K562 (cell line): Measurements from ENCODE around the gene INMT. TPM values are rescaled to one million over a fixed set of nuclear protein-coding genes. Genes with fewer than 3 reads are reported as not detected.

Source experiments
- ATAC-seq: fragments of 200-7000 bp; cut with Tn5 transposase; 3 replicates; pipeline ENCODE4 v1.9.1; 2020; ENCODE audit warnings: moderate library complexity
- BruUV-seq: library from RNA; stranded (reverse); fragments of 400-500 nt; replicated peaks from 2 replicates; lab custom pipeline; 2021; lab: Mats Ljungman, UMichigan
- CTCF ChIA-PET: fragments of 300-600 bp; formaldehyde crosslinking; extraction: SDS; loops from one replicate; lab custom pipeline; 2021; ENCODE audit warnings: low intra/inter-chr PET ratio; lab: Yijun Ruan, JAX
- POLR2A ChIA-PET: fragments of 300-600, 350-650 bp; sonication (Branson Sonifier 250); formaldehyde crosslinking; extraction: SDS; loops from one replicate; lab custom pipeline; 2021; ENCODE audit warnings: antibody characterized with exemption, inconsistent platforms; lab: Yijun Ruan, JAX
- DNase-seq, 4 experiments: peaks; one replicate each; pipeline versions ENCODE4 v3.0.0 to v3.0.0-alpha.2; 2011 to 2018; ENCODE audit warnings: low spot score in 3 of 4, mixed read lengths in 3 of 4; ENCODE audit errors: extremely low read depth in 1 of 4
- FAIRE-seq: peaks from 2 replicates; lab custom pipeline; 2011; peaks lifted over from hg19 to GRCh38; lab: Jason Lieb, UNC
- H2AFZ ChIP-seq: 2 replicates; pipeline ENCODE4 v1.6.0; 2011; ENCODE audit warnings: low read depth, low read length, control low read depth, inconsistent platforms
- H3K27ac ChIP-seq: fragments of 200-600 bp; 3 replicates; pipeline ENCODE4 v1.8.0; 2011; ENCODE audit warnings: low read depth, mild to moderate bottlenecking, control low read depth, inconsistent platforms, low read length, moderate library complexity, mixed read lengths; ENCODE audit errors: extremely low read depth
- H3K27me3 ChIP-seq, 2 experiments: fragments of 300-600 bp in 1 of 2; 2 replicates in 1 of 2; 3 replicates in 1 of 2; pipeline versions ENCODE4 v1.6.0 to v1.8.0; 2011; ENCODE audit warnings: inconsistent platforms in 2 of 2, low read length in 2 of 2, mild to moderate bottlenecking in 1 of 2, mixed read lengths in 1 of 2, moderate library complexity in 1 of 2; ENCODE audit not compliant: control insufficient read depth in 2 of 2, insufficient read depth in 2 of 2
- H3K36me3 ChIP-seq: fragments of 300-600 bp; 3 replicates; pipeline ENCODE4 v1.8.0; 2011; ENCODE audit warnings: mild to moderate bottlenecking, low read length, inconsistent platforms; ENCODE audit not compliant: control insufficient read depth, insufficient read depth
- H3K4me1 ChIP-seq, 2 experiments: fragments of 200-600 bp in 1 of 2; replicated peaks in 1 of 2; 2 replicates in 1 of 2; 3 replicates in 1 of 2; pipeline versions ENCODE4 v1.5.1 to v1.8.0; 2011; ENCODE audit warnings: inconsistent platforms in 2 of 2, low read length in 2 of 2, mild to moderate bottlenecking in 1 of 2, mixed read lengths in 1 of 2, moderate library complexity in 1 of 2; ENCODE audit not compliant: control insufficient read depth in 2 of 2, insufficient read depth in 2 of 2
- H3K4me2 ChIP-seq: 2 replicates; pipeline ENCODE4 v1.6.1; 2011; ENCODE audit warnings: low read length, control low read depth, inconsistent platforms, mixed read lengths; ENCODE audit not compliant: insufficient read depth
- H3K4me3 ChIP-seq: fragments of 200-600 bp; sonication (generic), shearing (Covaris generic); 2 replicates; pipeline ENCODE4 v1.5.1; 2016; ENCODE audit warnings: control low read depth, inconsistent platforms
- H3K79me2 ChIP-seq: fragments of 200-600 bp; 3 replicates; pipeline ENCODE4 v1.8.0; 2011; ENCODE audit warnings: low read length, inconsistent platforms; ENCODE audit not compliant: control insufficient read depth, insufficient read depth
- H3K9ac ChIP-seq, 2 experiments: 2 replicates each; pipeline versions ENCODE4 v1.6.0 to v1.6.1; 2011; ENCODE audit warnings: low read depth in 2 of 2, low read length in 2 of 2, control low read depth in 1 of 2, inconsistent platforms in 1 of 2, mild to moderate bottlenecking in 1 of 2, mixed read lengths in 1 of 2; ENCODE audit not compliant: insufficient read depth in 1 of 2
- H3K9me1 ChIP-seq: one replicate; pipeline ENCODE4 v1.6.0; 2011; ENCODE audit warnings: inconsistent platforms, mild to moderate bottlenecking, low read length, moderate library complexity; ENCODE audit not compliant: control insufficient read depth, insufficient read depth
- H3K9me3 ChIP-seq: replicated peaks from 2 replicates; pipeline ENCODE4 v1.5.1; 2011; ENCODE audit warnings: low read depth, low read length, inconsistent platforms; ENCODE audit not compliant: control insufficient read depth, insufficient read depth
- H4K20me1 ChIP-seq: replicated peaks from 2 replicates; pipeline ENCODE4 v1.6.1; 2011; ENCODE audit warnings: low read length, inconsistent platforms, mixed read lengths; ENCODE audit not compliant: control insufficient read depth, insufficient read depth
- EHMT2 ChIP-seq: fragments of 450-650 bp; IDR thresholded peaks from 2 replicates; pipeline ENCODE4 v1.6.1; 2018; ENCODE audit warnings: antibody characterized with exemption
- HDAC1 ChIP-seq, 2 experiments: fragments of 450-650 bp; IDR thresholded peaks; 2 replicates each; pipeline ENCODE4 v1.6.1; 2016 to 2017; ENCODE audit warnings: inconsistent platforms in 1 of 2, mild to moderate bottlenecking in 1 of 2, moderate library complexity in 1 of 2
- IRF1 ChIP-seq: sonication (generic); formaldehyde crosslinking; IDR thresholded peaks from 2 replicates; pipeline ENCODE4 v1.8.0; 2022; ENCODE audit warnings: missing genetic modification reagents, mild to moderate bottlenecking, borderline replicate concordance
- ZNF431 ChIP-seq: sonication (generic); formaldehyde crosslinking; IDR thresholded peaks from 2 replicates; pipeline ENCODE4 v1.8.0; 2022; ENCODE audit warnings: mild to moderate bottlenecking, missing genetic modification reagents
- WGBS: fragments of 100-300 bp; shearing (Covaris generic); methylation state at CpG from one replicate; pipeline ENCODE4 v1.1.6; 2016; ENCODE audit warnings: low coverage, mixed read lengths; ENCODE audit not compliant: insufficient coverage; ENCODE audit errors: missing lambda C conversion rate; 5-methylcytosine and 5-hydroxymethylcytosine counted together
- in situ Hi-C: fragments of 300-500 bp; cut with MboI; formaldehyde crosslinking; loops from 4 replicates; pipeline ENCODE4 v1.15.0; 2018; ENCODE audit warnings: inconsistent platforms, mixed read lengths
- intact Hi-C: fragments of 100-400 bp; cut with micrococcal nuclease; formaldehyde crosslinking; loops from 2 replicates; pipeline ENCODE4 v1.14.2; 2022
- polyA plus RNA-seq, 8 experiments: library from polyadenylated mRNA; depleted of rRNA in 4 of 8; stranded (reverse) in 5 of 8; unstranded in 3 of 8; fragments of >200 nt; fragmentation: Nextera tagmentation in 2 of 8; fragmentation: Illumina TruSeq in 1 of 8; extraction: Ambion mirVana in 2 of 8; extraction: Trizol in 1 of 8; gene quantifications; 2 replicates each; pipeline versions ENCODE4 v1.2.1 to v1.2.3, GENCODE V29; 2011 to 2014; ENCODE audit warnings: inconsistent platforms in 1 of 8, missing spikeins in 1 of 8
- total RNA-seq, 7 experiments: library from RNA; depleted of rRNA in 6 of 7; stranded (reverse); fragments of >200 nt in 6 of 7; fragmentation: Illumina TruSeq in 2 of 7; extraction: Trizol in 2 of 7; gene quantifications; 2 replicates each; pipeline versions ENCODE4 v1.2.1 to v1.2.3, GENCODE V29; 2011 to 2021; ENCODE audit warnings: low replicate concordance in 1 of 7

The INMT gene
- total and polyA plus RNA-seq, 9 of the 15 experiments (the other 6 are each of a cell fraction or from before 2014, with no cell fraction given) = 0.04 to 0.27 TPM; not detected in 7

GRCh38 chr7:30754315-30754877 is 2.5 kb downstream of the INMT start:
- CTCF ChIA-PET = no interaction called here
- H4K20me1 ChIP-seq = no peaks in the 10 kb centered on the region
- peaks cover 9 to 35% of the 10 kb centered on the region in 2 experiments; a peak in 4 of 5 replicates for H3K4me1 ChIP-seq
- 59% methylated on average over 6 of the region's 6 CpGs for WGBS
- in situ Hi-C loops = no loop called here
- H3K79me2 ChIP-seq = no peaks in the 10 kb centered on the region
- intact Hi-C loops = no loop called here
- H3K9me1 ChIP-seq = no peaks in the 10 kb centered on the region
- H3K27ac ChIP-seq = no peak overlapping the region
- no peaks in the 10 kb centered on the region for H3K36me3 ChIP-seq
- H3K9me3 ChIP-seq = peaks cover 2% of the 10 kb centered on the region; the same call in 1 of the 2 replicates
- FAIRE-seq = no peak
- no peak overlapping the region for H3K9ac ChIP-seq
- no peak overlapping the region for H3K4me2 ChIP-seq
- peak in 1 of 2 experiments; percentile 62; a peak in 1 of 4 replicates for TF ChIP-seq HDAC1 (IDR thresholded peaks at IDR 0.05)
- no peak for TF ChIP-seq IRF1 (CRISPR knock-in tag)
- no peak for TF ChIP-seq ZNF431 (CRISPR knock-in tag)
- TF ChIP-seq EHMT2 = peak; percentile 75; the same call in 1 of the 2 replicates
- TF ChIP-seq, all 486 proteins: peak for 2
- Histone ChIP-seq H3K4me3 (no peak overlapping the region), H3K27me3 (no peaks in the 10 kb centered on the region), H2AFZ (no peak overlapping the region)
- no peak for ATAC-seq
- no TSS peak for BruUV-seq
- POLR2A ChIA-PET = interaction anchor here (0.7 kb wide), 2 partner anchors 234 to 594 kb away, joined by 3 read pairs; no protein-coding TSS in a partner anchor
- DNase-seq = no peak
